Right lobe of liver (tissue), 6 donors: ENCODE data around the gene DPP10. TPM values are rescaled to one million over a fixed set of nuclear protein-coding genes. Genes with fewer than 3 reads are reported as not detected.

ENCODE experiments used
- ATAC-seq, 4 donors: fragments of 200-7000 bp; cut with Tn5 transposase; one replicate each; pipeline ENCODE4 v1.9.1; 2020; ENCODE audit warnings: mild to moderate bottlenecking in 4 of 4, moderate library complexity in 4 of 4
- DNase-seq, 3 donors: peaks; one replicate each; pipeline ENCODE4 v3.0.0-alpha.2; 2020
- H3K27ac ChIP-seq, 3 donors: fragments of 200-600 bp; one replicate each; pipeline ENCODE4 v1.8.0; 2022
- H3K27me3 ChIP-seq, 2 donors: fragments of 200-600 bp; one replicate each; pipeline ENCODE4 v1.8.0; 2022
- H3K36me3 ChIP-seq, 4 donors: fragments of 200-600 bp; sonication (generic) in 1 of 4; one replicate each; pipeline versions ENCODE4 v1.5.1 to v1.8.0; 2017 to 2022; ENCODE audit warnings: control low read depth in 1 of 4
- H3K4me1 ChIP-seq, 4 donors: fragments of 200-600 bp; sonication (generic) in 1 of 4; one replicate each; pipeline versions ENCODE4 v1.5.1 to v1.8.0; 2017 to 2022; ENCODE audit warnings: control low read depth in 1 of 4
- H3K4me3 ChIP-seq, 3 donors: fragments of 200-600 bp; one replicate each; pipeline ENCODE4 v1.8.0; 2022
- H3K9me3 ChIP-seq, 4 donors: fragments of 200-600 bp; sonication (generic) in 1 of 4; one replicate each; pipeline versions ENCODE4 v1.5.1 to v1.8.0; 2017 to 2022; ENCODE audit warnings: control low read depth in 1 of 4
- POLR2A ChIP-seq: fragments of 450-650 bp; IDR thresholded peaks from one replicate; pipeline ENCODE4 v1.6.1; 2017; ENCODE audit warnings: antibody characterized with exemption, mild to moderate bottlenecking
- WGBS: methylation state at CpG from one replicate; pipeline ENCODE4 v1.1.6; 2018; ENCODE audit warnings: low coverage, low lambda C conversion rate; ENCODE audit not compliant: insufficient coverage; ENCODE audit errors: missing lambda C conversion rate; 5-methylcytosine and 5-hydroxymethylcytosine counted together
- intact Hi-C, 2 donors: fragments of 100-400 bp; cut with DNase I; formaldehyde crosslinking; loops; one replicate each; pipeline versions ENCODE4 v1.11.2 to v1.14.1; 2022
- total RNA-seq, 6 experiments: library from RNA; depleted of rRNA in 2 of 6; stranded (reverse); fragments of >200 nt in 2 of 6; fragmentation: NEBNext Ultra II Directional in 3 of 6; extraction: Animal tissue kit (Norgen Biotek cat#: 25700) in 3 of 6; gene quantifications; one replicate each; pipeline versions ENCODE4 v1.1.0 to v1.2.4, GENCODE V29; 2016 to 2023
- TF ChIP-seq, protein P1 (sequence below), 4 donors: fragments of 200-600 bp in 3 of 4; fragments of 450-650 bp in 1 of 4; IDR thresholded peaks; one replicate each; pipeline versions ENCODE4 v1.5.1 to v1.8.0; 2016 to 2022; ENCODE audit warnings: antibody characterized with exemption in 4 of 4, mild to moderate bottlenecking in 2 of 4
- donor health status: DM: no; HTN: yes; CAD: no.
- donor health status: DM: no; HTN: no; CAD: no.
- donor health status: DM: no; HTN: no; CAD: no.
- donor health status: DM: no; HTN: yes; CAD: no.
- donor health status: DM: no; HTN: yes; CAD: no.

Gene DPP10
- total RNA-seq, 6 experiments from 2014 or later, result 0.09 to 0.19 (median 0.15) TPM; not detected in 2

DNA sequence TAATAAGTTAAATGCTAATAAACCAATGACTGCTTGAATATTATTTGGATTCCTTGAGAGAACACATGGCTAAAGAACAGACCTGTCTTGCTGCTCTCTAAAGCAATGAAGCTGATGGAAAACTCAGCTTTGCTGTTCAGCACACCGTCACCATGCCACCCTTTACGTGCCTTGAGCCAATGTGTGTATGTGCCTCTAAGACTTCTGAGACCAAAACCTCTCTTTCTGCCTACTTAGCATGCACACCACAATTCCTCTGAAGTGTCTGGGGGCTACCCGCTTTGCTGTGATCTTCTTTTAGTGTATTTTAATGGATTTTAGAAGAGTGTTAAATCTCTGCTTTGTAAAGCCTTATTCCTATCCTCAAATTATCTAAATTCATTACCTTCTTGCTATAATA lies 345.0 kb downstream of the DPP10 start:
- Histone ChIP-seq H3K27ac (no peak overlapping the region), H3K4me1 (no peaks in the 10 kb centered on the region), H3K4me3 (no peak overlapping the region), H3K36me3 (no peaks in the 10 kb centered on the region), H3K27me3 (no peaks in the 10 kb centered on the region), H3K9me3 (no peaks in the 10 kb centered on the region)
- ATAC-seq (no peak), DNase-seq (no peak)
- intact Hi-C loops, result no loop called here
- WGBS, result 61% methylated on average over 3 of the region's 3 CpGs
- TF ChIP-seq, protein P1, sequence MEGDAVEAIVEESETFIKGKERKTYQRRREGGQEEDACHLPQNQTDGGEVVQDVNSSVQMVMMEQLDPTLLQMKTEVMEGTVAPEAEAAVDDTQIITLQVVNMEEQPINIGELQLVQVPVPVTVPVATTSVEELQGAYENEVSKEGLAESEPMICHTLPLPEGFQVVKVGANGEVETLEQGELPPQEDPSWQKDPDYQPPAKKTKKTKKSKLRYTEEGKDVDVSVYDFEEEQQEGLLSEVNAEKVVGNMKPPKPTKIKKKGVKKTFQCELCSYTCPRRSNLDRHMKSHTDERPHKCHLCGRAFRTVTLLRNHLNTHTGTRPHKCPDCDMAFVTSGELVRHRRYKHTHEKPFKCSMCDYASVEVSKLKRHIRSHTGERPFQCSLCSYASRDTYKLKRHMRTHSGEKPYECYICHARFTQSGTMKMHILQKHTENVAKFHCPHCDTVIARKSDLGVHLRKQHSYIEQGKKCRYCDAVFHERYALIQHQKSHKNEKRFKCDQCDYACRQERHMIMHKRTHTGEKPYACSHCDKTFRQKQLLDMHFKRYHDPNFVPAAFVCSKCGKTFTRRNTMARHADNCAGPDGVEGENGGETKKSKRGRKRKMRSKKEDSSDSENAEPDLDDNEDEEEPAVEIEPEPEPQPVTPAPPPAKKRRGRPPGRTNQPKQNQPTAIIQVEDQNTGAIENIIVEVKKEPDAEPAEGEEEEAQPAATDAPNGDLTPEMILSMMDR (IDR thresholded peaks at IDR 0.05), result no peak
- TF ChIP-seq POLR2A, result no peak

DNA sequence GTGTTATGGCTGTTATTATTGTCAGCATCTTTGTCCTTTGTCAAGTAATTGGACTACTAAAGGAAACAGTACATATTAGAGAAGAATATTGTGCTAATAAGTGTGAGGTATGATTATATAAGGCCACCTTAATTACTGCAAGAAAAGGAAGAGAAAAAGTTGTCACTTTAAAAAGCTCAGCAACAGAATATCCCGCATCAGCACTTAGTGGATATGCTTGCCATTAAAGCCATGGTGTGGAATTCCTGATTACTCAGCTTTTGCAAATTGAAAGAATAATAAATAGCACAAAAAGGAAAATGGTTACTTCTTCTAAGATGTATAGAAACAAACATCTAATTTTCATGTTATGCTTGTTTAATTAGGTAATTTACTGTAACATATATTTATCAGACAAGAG lies 347.5 kb downstream of the DPP10 start:
- 36% methylated on average over 1 of the region's 1 CpG for WGBS
- Histone ChIP-seq H3K4me1 (no peaks in the 10 kb centered on the region), H3K4me3 (no peak overlapping the region), H3K36me3 (no peaks in the 10 kb centered on the region), H3K27ac (no peak overlapping the region), H3K27me3 (no peaks in the 10 kb centered on the region), H3K9me3 (no peaks in the 10 kb centered on the region)
- DNase-seq (no peak), ATAC-seq (no peak)
- intact Hi-C loops, result no loop called here
- TF ChIP-seq POLR2A, result no peak
- TF ChIP-seq, protein P1 (IDR thresholded peaks at IDR 0.05), result no peak

DNA sequence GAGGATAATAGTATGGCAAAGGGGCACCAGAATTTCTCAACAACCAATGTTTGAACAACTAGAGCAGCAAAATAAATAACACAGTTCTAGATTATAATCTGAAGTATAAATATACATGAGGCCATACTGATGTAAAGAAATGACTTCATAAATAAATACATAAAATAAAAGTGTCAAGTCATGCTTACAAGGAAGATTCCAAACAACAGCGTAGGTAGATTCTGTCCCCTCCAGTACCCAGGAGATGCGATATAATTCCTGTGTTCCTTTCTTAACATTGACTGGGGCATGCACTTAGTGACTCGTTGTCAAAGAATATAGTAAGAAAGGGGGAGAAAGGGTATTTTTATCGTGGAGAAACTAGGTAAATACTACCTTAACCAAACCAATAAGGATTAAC lies 355.1 kb downstream of the DPP10 start:
- 56% methylated on average over 4 of the region's 4 CpGs for WGBS

DNA sequence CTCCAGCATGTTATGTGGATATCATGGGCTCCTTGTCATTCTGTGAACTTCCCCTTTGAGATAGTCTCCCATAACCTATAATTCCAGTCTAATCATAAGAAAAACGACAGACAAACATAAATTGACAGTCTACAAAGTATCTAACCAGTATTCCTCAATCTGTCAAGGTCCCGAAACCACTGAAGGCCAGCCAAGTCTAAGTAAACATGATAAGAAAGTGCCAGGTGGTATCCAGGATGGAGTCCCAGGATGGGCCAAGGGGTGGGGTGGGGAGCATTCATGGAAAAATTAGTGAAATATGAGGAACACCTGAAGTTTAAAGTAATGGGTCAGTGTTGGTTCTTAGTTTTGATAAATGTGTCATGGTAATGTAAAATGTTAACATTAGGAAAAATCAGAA lies 355.5 kb downstream of the DPP10 start:
- Histone ChIP-seq H3K4me3 (no peak overlapping the region), H3K27ac (no peak overlapping the region), H3K36me3 (no peaks in the 10 kb centered on the region), H3K27me3 (no peaks in the 10 kb centered on the region), H3K9me3 (no peaks in the 10 kb centered on the region), H3K4me1 (no peaks in the 10 kb centered on the region)
- ATAC-seq (no peak), DNase-seq (no peak)
- TF ChIP-seq, protein P1 (IDR thresholded peaks at IDR 0.05), result no peak
- no peak for TF ChIP-seq POLR2A
- WGBS, result 7% methylated on average over 2 of the region's 2 CpGs
- intact Hi-C loops, result no loop called here

More for the DNA sequence above, 355.1 kb downstream of the DPP10 start:
- TF ChIP-seq, protein P1 (IDR thresholded peaks at IDR 0.05), result no peak
- TF ChIP-seq POLR2A, result no peak
- Histone ChIP-seq H3K4me3 (no peak overlapping the region), H3K4me1 (no peaks in the 10 kb centered on the region), H3K36me3 (no peaks in the 10 kb centered on the region), H3K27me3 (no peaks in the 10 kb centered on the region), H3K9me3 (no peaks in the 10 kb centered on the region), H3K27ac (no peak overlapping the region)
- ATAC-seq (no peak), DNase-seq (no peak)
- intact Hi-C loops, result no loop called here

DNA sequence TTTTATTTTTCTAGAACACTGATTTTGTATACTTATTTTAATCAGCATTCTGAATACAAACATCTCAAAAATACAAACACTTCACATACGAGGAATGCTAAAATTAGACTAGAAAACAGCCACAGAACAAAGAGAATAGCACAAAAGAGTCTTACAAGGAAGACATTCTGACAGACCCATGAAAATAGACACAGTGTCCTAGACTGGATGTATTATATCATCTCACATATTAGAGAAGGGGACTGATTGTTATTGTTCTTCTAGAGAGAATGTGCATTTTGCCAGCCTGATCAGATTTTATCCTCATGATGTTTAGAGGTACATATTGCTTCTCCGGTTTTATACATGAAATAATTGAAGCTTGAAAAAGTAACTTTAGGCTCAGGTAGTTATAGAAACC lies 357.9 kb downstream of the DPP10 start:
- TF ChIP-seq, protein P1 (IDR thresholded peaks at IDR 0.05), result no peak
- no peak for TF ChIP-seq POLR2A
- no peaks in the 10 kb centered on the region for H3K4me1 ChIP-seq
- H3K27ac ChIP-seq, result no peak overlapping the region
- ATAC-seq (no peak), DNase-seq (no peak)
- H3K27me3 ChIP-seq, result no peaks in the 10 kb centered on the region
- no peaks in the 10 kb centered on the region for H3K36me3 ChIP-seq
- no peak overlapping the region for H3K4me3 ChIP-seq
- H3K9me3 ChIP-seq, result no peaks in the 10 kb centered on the region
- 54% methylated on average over 2 of the region's 2 CpGs for WGBS
- intact Hi-C loops, result no loop called here
